Heart left ventricle (tissue), 16 donors: ENCODE measurements around the gene DHX30. TPM values are rescaled to one million over a fixed set of nuclear protein-coding genes. Genes with fewer than 3 reads are reported as not detected.

ENCODE experiments used
- ATAC-seq, 4 donors: fragments of 200-7000 bp; cut with Tn5 transposase; one replicate each; pipeline ENCODE4 v1.9.1; 2020 to 2022; ENCODE audit warnings: moderate library complexity in 4 of 4, mild to moderate bottlenecking in 3 of 4, moderate number of reproducible peaks in 1 of 4
- DNase-seq, 5 donors: peaks; one replicate each; pipeline ENCODE4 v3.0.0-alpha.2; 2020
- H3K27ac ChIP-seq, 12 donors: fragments of 200-600 bp; sonication (generic) in 4 of 12; one replicate each; pipeline versions ENCODE4 v1.5.0 to v1.8.0; 2016 to 2022; ENCODE audit warnings: mild to moderate bottlenecking in 2 of 12
- H3K27me3 ChIP-seq, 9 donors: fragments of 200-600 bp; sonication (generic) in 2 of 9; one replicate each; pipeline versions ENCODE4 v1.5.1 to v1.8.0; 2016 to 2022; ENCODE audit warnings: mild to moderate bottlenecking in 3 of 9
- H3K36me3 ChIP-seq, 9 donors: fragments of 200-600 bp; sonication (generic) in 2 of 9; one replicate each; pipeline versions ENCODE4 v1.5.0 to v1.8.0; 2018 to 2022; ENCODE audit warnings: mild to moderate bottlenecking in 2 of 9
- H3K4me1 ChIP-seq, 12 donors: fragments of 200-600 bp; sonication (generic) in 4 of 12; one replicate each; pipeline versions ENCODE4 v1.5.0 to v1.8.0; 2016 to 2022; ENCODE audit warnings: mild to moderate bottlenecking in 3 of 12
- H3K4me3 ChIP-seq, 12 donors: fragments of 200-600 bp; sonication (generic) in 4 of 12; one replicate each; pipeline versions ENCODE4 v1.5.0 to v1.8.0; 2017 to 2022; ENCODE audit warnings: mild to moderate bottlenecking in 9 of 12, moderate library complexity in 4 of 12
- H3K9me3 ChIP-seq, 12 donors: fragments of 200-600 bp; sonication (generic) in 4 of 12; one replicate each; pipeline versions ENCODE4 v1.5.0 to v1.8.0; 2016 to 2022; ENCODE audit warnings: mild to moderate bottlenecking in 1 of 12
- POLR2A ChIP-seq, 2 donors: fragments of 450-650 bp; IDR thresholded peaks; one replicate each; pipeline ENCODE4 v1.6.1; 2017; ENCODE audit warnings: antibody characterized with exemption in 2 of 2, mild to moderate bottlenecking in 2 of 2, moderate library complexity in 2 of 2
- WGBS, 4 donors: extraction: QIAGEN DNeasy Blood & Tissue Kit in 2 of 4; methylation state at CpG; one replicate each; pipeline versions ENCODE4 v1.1.5 to v1.1.7; 2013 to 2018; 5-methylcytosine and 5-hydroxymethylcytosine counted together
- intact Hi-C, 10 donors: fragments of 100-400 bp; cut with DNase I; formaldehyde crosslinking; loops; one replicate each; pipeline versions ENCODE4 v1.11.1 to v1.14.2; 2022
- polyA plus RNA-seq, 2 donors: library from polyadenylated mRNA; stranded (reverse); fragments of 200-250 nt; gene quantifications; one replicate each; pipeline ENCODE4 v1.2.3, GENCODE V29; 2013
- total RNA-seq, 9 donors: library from RNA; depleted of rRNA in 2 of 9; stranded (reverse); fragments of >200 nt in 2 of 9; fragmentation: NEBNext Ultra II Directional in 3 of 9; extraction: Animal tissue kit (Norgen Biotek cat#: 25700) in 3 of 9; gene quantifications; one replicate each; pipeline versions ENCODE4 v1.1.0 to v1.2.4, GENCODE V29; 2016 to 2023
- TF ChIP-seq, protein P1 (sequence below), 12 donors: fragments of 200-600 bp; sonication (generic) in 4 of 12; IDR thresholded peaks; one replicate each; pipeline versions ENCODE4 v1.5.0 to v1.8.0; 2018 to 2022; ENCODE audit warnings: antibody characterized with exemption in 12 of 12, mild to moderate bottlenecking in 5 of 12
- donor health status: ischemic (EF 13 %, LVEDD 7.1; RV severe dilation, severe dysfunction).
- donor health status: healthy with polysubstance abuse.
- donor health status: DM: no; HTN: yes; CAD: no.
- donor health status: DM: no; HTN: no; CAD: no.
- donor health status: ischemic (EF 25% LVEDD 6.9; RV normal size, moderate dysfunction).
- donor health status: ischemic (EF 25% LVEDD 5.7; RV mildly dilated, moderate dysfunction).
- donor health status: healthy.
- donor health status: DM: yes; HTN: yes; CAD: no.
- donor health status: ischemic (EF 35%, LVEDD 5.7; RV mildly dilated, moderate dysfunction).
- donor health status: nonischemic (EF 11% LVEDD 7.7; RV severe dilation, severe dysfunction).
- donor health status: DM: yes; HTN: yes; CAD: no.
- donor health status: PGD.
- donor health status: ischemic (EF 29% LVEDD 5.4; RV normal size, mild dysfunction).
- donor health status: nonischemic (EF 23%, LVEDD 6.1; RV moderate dilation, normal function).

DHX30 gene
- total and polyA plus RNA-seq, 11 donors = 30.7 to 74.4 (median 49.4) TPM

DNA sequence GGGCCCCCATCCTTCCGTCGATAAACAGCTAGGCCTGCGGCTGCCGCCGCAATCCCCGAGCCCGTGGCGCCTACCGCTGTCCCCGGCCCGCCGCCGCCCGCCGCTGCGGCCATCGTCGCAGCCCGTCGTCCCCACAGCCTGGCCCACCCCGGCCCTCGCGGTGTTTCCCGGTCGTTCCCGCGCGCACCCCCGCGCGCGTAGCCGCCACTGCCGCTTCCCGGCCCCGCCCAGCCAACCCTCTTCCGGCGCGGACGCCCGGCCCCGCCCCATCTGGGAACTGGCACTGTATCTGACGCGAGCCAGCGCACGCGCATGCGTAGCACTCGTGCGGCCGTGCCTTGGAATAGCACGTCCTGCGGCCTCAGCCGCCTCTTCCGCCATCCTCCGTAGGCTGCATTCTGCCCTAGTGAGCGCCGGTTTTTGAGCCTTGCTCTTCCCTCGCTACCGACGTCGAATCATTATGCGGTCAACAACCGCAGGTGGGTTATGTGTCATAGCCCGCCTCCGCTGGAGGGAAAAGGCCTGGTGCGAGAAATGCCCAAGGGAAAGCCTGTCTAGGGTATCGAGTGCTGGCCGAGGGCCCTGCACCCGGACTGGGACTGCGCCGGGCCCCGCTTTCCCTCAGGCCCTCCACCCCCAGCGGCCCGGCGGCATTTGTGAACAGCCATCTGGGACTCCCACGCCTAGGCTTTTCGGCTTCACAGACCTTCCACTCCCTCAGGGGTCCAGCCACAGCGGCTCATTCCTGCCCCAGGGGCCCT, 21.1 kb upstream of the DHX30 start, which contains the start of gene SMARCC1:
Gene SMARCC1 (minus strand): TSS at position 209 of the 761 bp plus-strand sequence. CDS start 96 bp downstream, at position 113.
- 0 to 1% (median 1%) methylated on average over 51 to 79 of the region's 79 CpGs for WGBS, 4 donors
- DNase-seq (peak; percentile 98 to 100 (median 99)), ATAC-seq (peak; percentile 98 to 100 (median 99))
- no peaks in the 10 kb centered on the region for H3K36me3 ChIP-seq
- H3K27ac ChIP-seq = peak within 1 kb of the TSS; percentile 89 to 99 (median 96)
- H3K4me1 ChIP-seq = peaks cover 0 to 43% (median 26%) of the 10 kb centered on the region in 12 donors
- H3K9me3 ChIP-seq = no peaks in the 10 kb centered on the region
- intact Hi-C loops = loop anchor here in 4 of 10 donors (5.0 to 10.0 kb wide), 4 partner anchors 40 to 270 kb away; partner anchors contain the start of gene ELP6 (in 1 of the 4)
- no peaks in the 10 kb centered on the region for H3K27me3 ChIP-seq
- H3K4me3 ChIP-seq = peak within 1 kb of the TSS; percentile 60 to 98 (median 86)
- TF ChIP-seq POLR2A (IDR thresholded peaks at IDR 0.05) = peak; percentile 7 to 82
- TF ChIP-seq, protein P1, sequence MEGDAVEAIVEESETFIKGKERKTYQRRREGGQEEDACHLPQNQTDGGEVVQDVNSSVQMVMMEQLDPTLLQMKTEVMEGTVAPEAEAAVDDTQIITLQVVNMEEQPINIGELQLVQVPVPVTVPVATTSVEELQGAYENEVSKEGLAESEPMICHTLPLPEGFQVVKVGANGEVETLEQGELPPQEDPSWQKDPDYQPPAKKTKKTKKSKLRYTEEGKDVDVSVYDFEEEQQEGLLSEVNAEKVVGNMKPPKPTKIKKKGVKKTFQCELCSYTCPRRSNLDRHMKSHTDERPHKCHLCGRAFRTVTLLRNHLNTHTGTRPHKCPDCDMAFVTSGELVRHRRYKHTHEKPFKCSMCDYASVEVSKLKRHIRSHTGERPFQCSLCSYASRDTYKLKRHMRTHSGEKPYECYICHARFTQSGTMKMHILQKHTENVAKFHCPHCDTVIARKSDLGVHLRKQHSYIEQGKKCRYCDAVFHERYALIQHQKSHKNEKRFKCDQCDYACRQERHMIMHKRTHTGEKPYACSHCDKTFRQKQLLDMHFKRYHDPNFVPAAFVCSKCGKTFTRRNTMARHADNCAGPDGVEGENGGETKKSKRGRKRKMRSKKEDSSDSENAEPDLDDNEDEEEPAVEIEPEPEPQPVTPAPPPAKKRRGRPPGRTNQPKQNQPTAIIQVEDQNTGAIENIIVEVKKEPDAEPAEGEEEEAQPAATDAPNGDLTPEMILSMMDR (IDR thresholded peaks at IDR 0.05) = peak in 1 of 12 donors; percentile 21

DNA sequence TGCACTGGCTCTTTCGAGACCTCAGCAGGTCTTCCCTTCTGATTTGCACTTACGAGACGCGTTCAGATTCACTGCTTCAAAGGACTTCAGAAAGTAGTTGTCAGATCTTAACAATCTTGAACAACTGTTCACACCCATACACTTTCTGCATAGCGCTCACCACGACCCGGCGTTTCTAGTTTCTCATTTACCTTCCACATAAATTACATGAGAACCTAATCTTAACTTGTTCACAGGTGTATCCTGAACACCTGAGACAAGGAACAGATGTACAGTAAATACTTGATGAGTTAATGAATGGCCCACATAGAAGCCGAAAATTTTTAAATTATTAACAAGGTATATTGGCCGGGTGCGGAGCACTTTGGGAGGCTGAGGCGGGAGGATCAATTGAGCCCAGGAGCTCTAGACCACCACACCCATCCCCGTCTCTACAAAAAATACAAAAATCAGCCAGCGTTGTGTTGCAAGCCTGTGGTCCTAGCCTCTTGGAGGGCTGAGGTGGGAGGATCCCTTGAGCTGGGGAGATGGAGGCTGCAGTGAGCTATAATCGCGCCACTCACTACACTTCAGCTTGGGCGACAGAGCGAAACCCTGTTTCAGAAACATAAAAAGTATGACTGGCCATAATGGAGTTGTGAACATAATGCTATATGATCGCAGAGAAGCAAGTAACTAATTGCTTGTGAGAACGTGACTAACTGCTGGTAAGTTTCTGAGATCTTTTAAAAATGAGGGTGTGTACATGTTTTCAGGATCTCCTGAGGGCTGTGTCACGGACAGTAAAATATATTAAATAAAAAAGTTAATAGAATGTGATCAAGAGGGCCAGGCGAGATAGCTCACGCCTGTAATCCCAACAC, 20.3 kb upstream of the DHX30 start:
- TF ChIP-seq POLR2A (IDR thresholded peaks at IDR 0.05) = no peak
- TF ChIP-seq, protein P1 (IDR thresholded peaks at IDR 0.05) = no peak
- intact Hi-C loops = loop anchor here in 4 of 10 donors (5.0 to 10.0 kb wide), 4 partner anchors 40 to 270 kb away; partner anchors contain the start of gene ELP6 (in 1 of the 4)
- Histone ChIP-seq H3K27ac (peak overlapping the region; percentile 89 to 99 (median 96)), H3K9me3 (no peaks in the 10 kb centered on the region), H3K4me3 (peak overlapping the region; percentile 60 to 98 (median 86)), H3K27me3 (no peaks in the 10 kb centered on the region), H3K4me1 (peaks cover 0 to 41% (median 26%) of the 10 kb centered on the region in 12 donors), H3K36me3 (no peaks in the 10 kb centered on the region)
- ATAC-seq (no peak), DNase-seq (no peak)
- WGBS, 4 donors = 68 to 75% (median 69%) methylated on average over 23 of the region's 23 CpGs

DNA sequence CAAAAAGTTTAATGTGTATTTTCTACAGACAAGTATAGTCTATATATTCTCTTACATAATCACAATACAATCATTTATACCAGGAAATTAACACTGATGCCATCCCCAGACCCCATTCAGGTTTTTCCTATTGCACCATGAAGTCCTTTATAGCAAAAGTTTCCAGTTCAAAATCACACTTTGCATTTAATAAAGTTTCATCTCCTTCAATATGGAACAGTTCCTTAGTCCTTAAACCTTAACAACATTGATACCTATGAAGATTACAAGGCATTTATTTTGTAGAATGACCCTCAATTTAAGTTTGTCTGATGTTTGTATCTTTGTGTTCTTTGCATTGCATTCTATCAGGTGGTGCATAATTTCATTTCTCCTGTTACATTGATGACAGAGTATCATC, 19.3 kb upstream of the DHX30 start:
- Histone ChIP-seq H3K4me1 (peaks cover 0 to 31% (median 25%) of the 10 kb centered on the region in 12 donors), H3K27me3 (no peaks in the 10 kb centered on the region), H3K9me3 (no peaks in the 10 kb centered on the region), H3K36me3 (no peaks in the 10 kb centered on the region), H3K4me3 (no peak overlapping the region), H3K27ac (peak overlapping the region in 1 of 12 donors; percentile 92)
- DNase-seq (no peak), ATAC-seq (no peak)
- intact Hi-C loops = loop anchor here in 4 of 10 donors (5.0 to 10.0 kb wide), 4 partner anchors 41 to 271 kb away; partner anchors contain the start of gene ELP6 (in 1 of the 4)
- no peak for TF ChIP-seq POLR2A (IDR thresholded peaks at IDR 0.05)

DNA sequence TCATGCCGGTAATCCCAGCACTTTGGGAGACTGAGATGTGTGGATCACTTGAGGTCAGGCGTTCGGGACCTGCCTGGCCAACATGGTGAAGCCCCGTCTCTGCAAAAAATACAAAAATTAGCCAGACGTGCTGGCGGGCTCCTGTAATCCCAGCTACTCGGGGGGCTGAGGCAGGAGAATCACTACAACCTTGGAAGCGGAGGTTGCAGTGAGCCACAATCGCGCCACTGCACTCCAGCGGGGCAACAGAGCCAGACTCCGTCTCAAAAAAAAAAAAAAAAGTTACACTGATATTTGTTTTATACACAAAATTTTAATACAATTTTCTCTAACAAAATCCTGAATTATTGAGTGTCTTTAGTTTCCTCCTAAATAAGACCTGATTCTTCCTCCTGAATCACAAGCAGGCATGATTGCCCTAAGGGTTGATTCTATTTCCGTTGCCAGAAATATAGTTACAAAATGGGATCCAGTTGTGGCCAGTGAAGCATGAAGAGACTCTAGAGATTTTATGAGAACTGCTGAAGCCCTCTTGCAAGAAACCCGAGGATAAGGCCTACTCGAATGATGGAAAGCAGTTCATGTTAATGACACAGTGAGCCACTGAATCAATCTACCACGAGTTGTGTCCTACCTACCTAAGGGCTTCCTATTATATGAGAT, 11.6 kb upstream of the DHX30 start:
- TF ChIP-seq, protein P1 (IDR thresholded peaks at IDR 0.05) = no peak
- TF ChIP-seq POLR2A (IDR thresholded peaks at IDR 0.05) = no peak
- H3K36me3 ChIP-seq = no peaks in the 10 kb centered on the region
- no peaks in the 10 kb centered on the region for H3K27me3 ChIP-seq
- DNase-seq (no peak), ATAC-seq (no peak)
- intact Hi-C loops = no loop called here
- peaks cover 0 to 7% (median 0%) of the 10 kb centered on the region in 12 donors for H3K9me3 ChIP-seq
- H3K4me1 ChIP-seq = peaks cover 0 to 5% (median 0%) of the 10 kb centered on the region in 12 donors
- H3K4me3 ChIP-seq = no peak overlapping the region
- 87 to 93% (median 91%) methylated on average over 16 of the region's 16 CpGs for WGBS, 4 donors
- no peak overlapping the region for H3K27ac ChIP-seq
